ENCODE results near the gene ANXA6. TPM values are rescaled to one million over a fixed set of nuclear protein-coding genes. Genes with fewer than 3 reads are reported as not detected.

Gene ANXA6
- total RNA-seq, 2 experiments from 2014 or later, result 481 to 495 TPM

DNA sequence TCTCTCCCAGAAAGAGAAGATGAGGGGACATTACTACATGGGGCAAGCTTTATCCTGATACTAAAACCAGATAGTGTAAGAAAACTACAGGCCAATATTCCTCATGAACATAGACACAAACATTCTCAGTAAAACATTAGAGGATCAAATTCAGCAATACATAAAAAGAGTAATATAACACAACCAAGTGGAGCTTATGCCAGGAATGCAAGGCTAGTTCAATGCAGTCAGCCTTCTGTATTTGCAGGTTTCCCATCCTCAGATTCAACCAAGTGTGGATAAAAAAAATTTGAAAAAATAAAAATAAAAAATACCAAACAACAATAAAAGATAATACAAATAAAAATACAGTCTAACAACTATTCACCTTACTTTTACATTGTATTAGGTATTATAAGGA lies 35.0 kb upstream of the ANXA6 start:
- POLR2A ChIA-PET, result no interaction called here

DNA sequence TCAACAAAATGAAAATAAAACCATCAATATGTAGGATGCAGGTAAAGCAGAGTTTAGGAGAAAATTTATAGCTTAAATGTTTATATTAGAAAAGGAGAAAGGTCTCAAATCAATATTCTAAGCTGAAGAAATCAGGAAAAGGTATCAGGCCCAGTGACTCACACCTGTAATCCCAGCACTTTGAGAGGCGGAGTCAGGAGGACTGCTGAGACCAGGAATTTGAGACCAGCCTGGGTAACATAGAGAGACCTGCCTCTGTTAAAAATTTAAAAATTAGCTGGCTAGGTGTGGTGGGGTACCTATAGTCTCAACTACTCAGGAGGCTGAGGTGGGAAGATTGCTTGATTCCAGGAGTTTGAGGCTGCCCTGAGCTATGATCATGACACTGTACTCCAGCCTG lies 34.1 kb upstream of the ANXA6 start:
- CTCF ChIA-PET, result interaction anchor here (0.6 to 5.2 kb wide), 9 partner anchors 9 to 144 kb away, joined by 3 to 23 read pairs (median 3); no protein-coding TSS in a partner anchor
- Mint-ChIP-seq H3K27me3 (ENCODE audit: low read depth) (no peaks in the 10 kb centered on the region), H3K9me3 (ENCODE audit: insufficient read depth) (peaks cover 43% of the 10 kb centered on the region), H3K36me3 (ENCODE audit: low read depth) (peaks cover 90% of the 10 kb centered on the region), H3K4me3 (no peak overlapping the region), H3K27ac (no peak overlapping the region), H3K4me1 (ENCODE audit: low read depth) (peaks cover 29% of the 10 kb centered on the region)
- DNase-seq (no peak), ATAC-seq (no peak)
- POLR2A ChIA-PET, result interaction anchor here (0.7 kb wide), 1 partner anchor 371 kb away, joined by 3 read pairs; no protein-coding TSS in a partner anchor

More for the DNA sequence above, 35.0 kb upstream of the ANXA6 start:
- Mint-ChIP-seq H3K36me3 (ENCODE audit: low read depth) (peaks cover 88% of the 10 kb centered on the region), H3K9me3 (ENCODE audit: insufficient read depth) (peaks cover 43% of the 10 kb centered on the region), H3K4me1 (ENCODE audit: low read depth) (peaks cover 36% of the 10 kb centered on the region), H3K27ac (no peak overlapping the region), H3K27me3 (ENCODE audit: low read depth) (no peaks in the 10 kb centered on the region), H3K4me3 (no peak overlapping the region)
- no peak for ATAC-seq
- DNase-seq, result no peak
- CTCF ChIA-PET, result interaction anchor here (0.8 to 1.3 kb wide), 3 partner anchors 22 to 78 kb away, joined by 3 to 5 read pairs (median 3); no protein-coding TSS in a partner anchor

DNA sequence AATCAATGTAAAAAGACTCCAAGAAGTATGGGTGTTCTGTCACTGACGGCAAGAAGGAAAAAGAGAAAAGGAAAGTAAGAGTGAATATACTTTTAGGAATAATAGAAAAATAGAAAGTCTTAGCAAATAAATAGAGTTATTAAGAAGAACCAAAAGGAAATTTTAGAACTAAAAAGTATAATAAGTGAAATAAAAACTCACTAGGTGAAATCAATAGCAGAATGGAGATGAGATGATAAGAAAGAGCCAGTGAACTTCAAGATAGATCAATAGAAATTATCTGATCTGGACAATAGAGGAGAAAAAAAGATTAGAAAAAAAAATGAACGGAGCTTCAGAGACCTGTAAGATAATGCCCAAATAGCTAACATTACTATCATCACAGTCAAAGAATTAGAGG lies 31.6 kb upstream of the ANXA6 start:
- peaks cover 43% of the 10 kb centered on the region for H3K9me3 Mint-ChIP-seq (ENCODE audit: insufficient read depth)
- ATAC-seq, result no peak
- no peaks in the 10 kb centered on the region for H3K27me3 Mint-ChIP-seq (ENCODE audit: low read depth)
- H3K4me1 Mint-ChIP-seq (ENCODE audit: low read depth), result peaks cover 10% of the 10 kb centered on the region
- H3K36me3 Mint-ChIP-seq (ENCODE audit: low read depth), result peaks cover 83% of the 10 kb centered on the region
- H3K27ac Mint-ChIP-seq, result no peak overlapping the region
- POLR2A ChIA-PET, result no interaction called here
- no peak for DNase-seq
- H3K4me3 Mint-ChIP-seq, result no peak overlapping the region
- CTCF ChIA-PET, result interaction anchor here (1.0 to 5.2 kb wide), 3 partner anchors 24 to 74 kb away, joined by 4 to 23 read pairs (median 6); no protein-coding TSS in a partner anchor

DNA sequence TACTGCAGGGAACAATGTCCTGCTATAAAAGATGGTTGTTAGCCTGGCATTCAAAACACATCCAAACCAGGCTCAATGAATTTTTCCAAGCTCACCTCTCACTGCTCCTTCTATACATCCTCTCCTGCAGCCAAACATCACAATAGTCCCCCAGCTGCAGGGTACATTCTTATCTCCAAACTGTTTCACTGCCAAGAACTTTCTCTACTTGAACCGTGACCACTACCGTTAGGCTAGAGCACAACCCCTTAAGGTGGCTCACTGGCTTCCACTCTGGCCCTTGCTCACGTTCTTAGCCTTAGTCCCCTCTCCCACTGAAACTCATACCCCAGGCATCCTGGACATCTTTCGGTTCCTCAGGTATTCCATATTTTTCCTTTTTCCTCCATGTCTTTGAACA lies 29.0 kb upstream of the ANXA6 start:
- Mint-ChIP-seq H3K27ac (no peak overlapping the region), H3K36me3 (ENCODE audit: low read depth) (peaks cover 72% of the 10 kb centered on the region), H3K4me1 (ENCODE audit: low read depth) (peaks cover 8% of the 10 kb centered on the region), H3K27me3 (ENCODE audit: low read depth) (no peaks in the 10 kb centered on the region), H3K4me3 (no peak overlapping the region), H3K9me3 (ENCODE audit: insufficient read depth) (peaks cover 28% of the 10 kb centered on the region)
- ATAC-seq, result no peak
- POLR2A ChIA-PET, result no interaction called here
- no peak for DNase-seq
- CTCF ChIA-PET, result no interaction called here

DNA sequence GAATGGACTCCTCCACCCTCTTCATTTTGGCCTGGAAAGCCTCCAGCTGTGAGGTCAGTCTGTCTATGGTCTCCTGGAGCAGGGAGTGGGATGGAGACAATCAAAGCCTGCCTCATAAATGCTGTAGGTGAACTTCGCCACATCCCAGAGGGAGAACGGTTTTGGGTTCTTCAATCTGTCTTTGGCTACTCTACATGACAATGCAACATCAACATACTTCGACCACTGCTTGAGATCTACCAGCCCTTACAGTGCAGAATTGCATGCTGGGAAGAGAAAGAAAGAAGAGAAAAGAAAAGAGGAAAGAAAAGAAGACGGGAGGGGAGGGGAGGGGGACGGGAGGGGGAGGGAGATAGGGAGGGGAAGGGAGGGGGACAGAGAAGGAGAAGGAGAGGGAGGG lies 28.5 kb upstream of the ANXA6 start:
- ATAC-seq (no peak), DNase-seq (no peak)
- no peaks in the 10 kb centered on the region for H3K27me3 Mint-ChIP-seq (ENCODE audit: low read depth)
- H3K9me3 Mint-ChIP-seq (ENCODE audit: insufficient read depth), result peaks cover 23% of the 10 kb centered on the region
- H3K36me3 Mint-ChIP-seq (ENCODE audit: low read depth), result peaks cover 69% of the 10 kb centered on the region
- no peak overlapping the region for H3K4me3 Mint-ChIP-seq
- ChIA-PET POLR2A (no interaction called here), CTCF (no interaction called here)
- no peak overlapping the region for H3K27ac Mint-ChIP-seq
- H3K4me1 Mint-ChIP-seq (ENCODE audit: low read depth), result peaks cover 5% of the 10 kb centered on the region

DNA sequence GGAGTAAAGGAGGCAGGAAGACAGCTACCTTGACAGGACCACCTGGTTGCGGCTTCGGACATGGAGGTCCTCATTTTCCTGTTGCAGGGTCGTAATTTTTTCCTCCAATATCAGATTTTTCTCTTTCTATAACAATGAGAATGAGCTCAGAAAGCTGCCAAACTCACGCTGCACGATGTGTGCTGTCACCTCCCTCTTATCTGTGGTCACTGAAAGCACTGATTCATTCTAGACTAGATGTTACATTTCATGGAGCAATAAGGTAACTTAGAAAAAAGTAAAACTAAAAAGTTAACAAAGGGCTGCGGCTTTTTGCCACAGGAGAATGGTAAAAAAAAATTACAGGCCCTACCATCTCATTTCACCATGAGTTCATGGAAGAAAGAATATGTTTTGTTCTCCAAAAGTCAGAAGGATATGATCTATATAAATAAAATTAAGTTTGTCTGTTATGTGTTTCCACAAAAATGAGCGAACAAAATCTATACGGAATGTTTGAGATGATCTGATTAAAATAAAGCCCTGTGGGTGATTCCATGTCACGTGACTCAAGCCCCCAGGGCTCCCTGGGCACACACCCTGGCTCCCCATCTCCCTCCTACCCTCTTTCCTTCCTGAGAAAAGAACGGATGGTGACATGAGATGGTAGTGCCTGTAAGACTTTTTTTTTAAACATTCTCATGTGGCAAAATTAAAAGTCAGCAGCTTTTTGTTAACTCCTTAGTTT lies 26.9 kb upstream of the ANXA6 start:
- peaks cover 63% of the 10 kb centered on the region for H3K36me3 Mint-ChIP-seq (ENCODE audit: low read depth)
- POLR2A ChIA-PET, result no interaction called here

DNA sequence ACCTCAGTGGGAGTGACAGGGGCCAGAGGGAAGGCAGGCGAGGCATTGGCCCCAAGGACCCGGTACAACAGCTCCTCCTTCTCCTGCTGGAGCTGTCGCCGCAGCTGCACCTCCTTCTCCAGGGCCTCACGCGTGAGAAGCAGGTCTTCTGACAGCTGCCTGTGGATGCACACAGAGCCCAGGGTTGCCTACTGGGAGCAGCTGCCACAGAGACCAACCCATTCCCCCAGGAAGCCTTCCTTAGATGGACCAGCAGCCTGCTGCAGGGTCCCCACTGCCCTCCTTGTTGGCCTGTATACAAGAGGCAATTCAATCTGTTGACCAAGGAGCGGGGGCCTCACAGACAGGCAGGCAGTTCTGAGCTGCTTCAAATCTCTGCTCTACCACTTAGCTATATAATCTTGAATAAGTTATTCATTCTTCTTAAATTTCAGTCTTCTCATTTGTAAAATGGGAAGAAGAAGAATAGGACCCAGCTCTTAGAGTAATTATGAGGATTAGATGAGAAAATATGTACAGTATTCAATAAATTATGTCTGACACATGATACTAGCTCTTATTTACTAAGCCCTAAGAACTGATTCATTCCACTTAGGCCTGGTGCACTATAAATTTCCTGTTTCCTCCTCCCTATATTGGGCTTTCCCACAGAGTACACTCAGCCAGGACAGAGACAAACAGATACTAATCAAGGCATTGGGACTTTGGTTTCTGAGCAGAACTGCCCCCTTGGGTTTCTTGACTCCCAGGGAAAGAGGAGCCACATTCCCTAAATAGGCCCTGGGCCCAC lies 26.1 kb upstream of the ANXA6 start:
- H3K27ac Mint-ChIP-seq, result no peak overlapping the region
- POLR2A ChIA-PET, result no interaction called here
- H3K36me3 Mint-ChIP-seq (ENCODE audit: low read depth), result peaks cover 60% of the 10 kb centered on the region
- no peak overlapping the region for H3K4me3 Mint-ChIP-seq
- CTCF ChIA-PET, result interaction anchor here (1.4 to 2.0 kb wide), 2 partner anchors 19 to 58 kb away, joined by 7 read pairs; no protein-coding TSS in a partner anchor
- DNase-seq, result no peak
- no peaks in the 10 kb centered on the region for H3K4me1 Mint-ChIP-seq (ENCODE audit: low read depth)
- ATAC-seq, result no peak
- H3K9me3 Mint-ChIP-seq (ENCODE audit: insufficient read depth), result peaks cover 1% of the 10 kb centered on the region
- H3K27me3 Mint-ChIP-seq (ENCODE audit: low read depth), result no peaks in the 10 kb centered on the region

More for the DNA sequence above, 26.9 kb upstream of the ANXA6 start:
- CTCF ChIA-PET, result interaction anchor here (1.0 to 2.0 kb wide), 2 partner anchors 20 to 59 kb away, joined by 4 to 7 read pairs; no protein-coding TSS in a partner anchor
- Mint-ChIP-seq H3K27me3 (ENCODE audit: low read depth) (no peaks in the 10 kb centered on the region), H3K27ac (no peak overlapping the region), H3K9me3 (ENCODE audit: insufficient read depth) (peaks cover 9% of the 10 kb centered on the region), H3K4me1 (ENCODE audit: low read depth) (peaks cover 4% of the 10 kb centered on the region), H3K4me3 (no peak overlapping the region)
- DNase-seq (no peak), ATAC-seq (no peak)

DNA sequence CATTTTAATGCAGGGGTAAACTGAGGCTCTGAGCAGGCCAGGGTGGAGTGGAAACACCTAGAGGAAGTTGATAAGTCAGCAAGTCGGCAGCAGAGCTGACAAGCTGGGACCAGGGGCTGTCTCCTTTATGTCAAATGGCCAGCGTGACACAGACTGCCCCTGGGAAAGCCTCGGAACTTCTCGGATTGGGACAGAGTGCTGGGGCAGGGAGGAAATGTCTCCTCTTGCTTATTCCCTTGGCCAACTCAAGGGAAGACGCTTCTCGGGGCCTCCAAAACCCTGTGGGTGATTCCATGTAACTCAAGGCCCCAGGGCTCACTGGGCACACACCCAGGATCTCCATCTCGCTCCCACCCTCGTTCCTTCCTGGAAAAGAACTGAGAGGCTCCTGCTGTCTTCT lies 25.4 kb upstream of the ANXA6 start:
- peaks cover 62% of the 10 kb centered on the region for H3K36me3 Mint-ChIP-seq (ENCODE audit: low read depth)
- no peak overlapping the region for H3K4me3 Mint-ChIP-seq
- DNase-seq (no peak), ATAC-seq (no peak)
- no peaks in the 10 kb centered on the region for H3K4me1 Mint-ChIP-seq (ENCODE audit: low read depth)
- H3K27me3 Mint-ChIP-seq (ENCODE audit: low read depth), result no peaks in the 10 kb centered on the region
- H3K9me3 Mint-ChIP-seq (ENCODE audit: insufficient read depth), result no peaks in the 10 kb centered on the region
- H3K27ac Mint-ChIP-seq, result no peak overlapping the region
- ChIA-PET CTCF (interaction anchor here (1.4 to 2.0 kb wide), 2 partner anchors 18 to 57 kb away, joined by 7 read pairs; no protein-coding TSS in a partner anchor), POLR2A (no interaction called here)

DNA sequence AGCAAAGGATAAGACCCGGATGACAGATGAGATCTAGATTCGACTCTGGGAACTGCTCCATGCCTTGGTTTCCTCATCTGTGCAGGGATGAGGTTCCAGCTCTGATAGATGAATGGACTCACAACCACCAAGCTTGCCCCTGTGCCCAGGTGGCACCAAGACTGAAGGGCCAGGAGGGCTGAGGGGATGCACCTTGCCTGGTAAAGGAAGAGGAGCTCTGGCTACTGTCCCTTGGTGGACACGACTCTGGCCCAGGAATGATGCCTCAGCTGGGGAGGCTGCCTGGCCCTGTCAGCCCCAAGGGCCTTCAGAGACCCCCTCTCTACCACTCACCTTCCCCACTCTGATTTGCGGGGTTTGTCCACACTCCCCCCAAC lies 24.9 kb upstream of the ANXA6 start:
- peak overlapping the region; percentile 26 for H3K27ac Mint-ChIP-seq
- H3K4me3 Mint-ChIP-seq, result no peak overlapping the region
- ChIA-PET POLR2A (no interaction called here), CTCF (interaction anchor here (0.5 to 1.4 kb wide), 4 partner anchors 9 to 57 kb away, joined by 3 to 7 read pairs (median 4); no protein-coding TSS in a partner anchor)
- peaks cover 59% of the 10 kb centered on the region for H3K36me3 Mint-ChIP-seq (ENCODE audit: low read depth)
- no peaks in the 10 kb centered on the region for H3K4me1 Mint-ChIP-seq (ENCODE audit: low read depth)
- no peaks in the 10 kb centered on the region for H3K9me3 Mint-ChIP-seq (ENCODE audit: insufficient read depth)
- DNase-seq, result no peak
- no peak for ATAC-seq
- H3K27me3 Mint-ChIP-seq (ENCODE audit: low read depth), result no peaks in the 10 kb centered on the region

DNA sequence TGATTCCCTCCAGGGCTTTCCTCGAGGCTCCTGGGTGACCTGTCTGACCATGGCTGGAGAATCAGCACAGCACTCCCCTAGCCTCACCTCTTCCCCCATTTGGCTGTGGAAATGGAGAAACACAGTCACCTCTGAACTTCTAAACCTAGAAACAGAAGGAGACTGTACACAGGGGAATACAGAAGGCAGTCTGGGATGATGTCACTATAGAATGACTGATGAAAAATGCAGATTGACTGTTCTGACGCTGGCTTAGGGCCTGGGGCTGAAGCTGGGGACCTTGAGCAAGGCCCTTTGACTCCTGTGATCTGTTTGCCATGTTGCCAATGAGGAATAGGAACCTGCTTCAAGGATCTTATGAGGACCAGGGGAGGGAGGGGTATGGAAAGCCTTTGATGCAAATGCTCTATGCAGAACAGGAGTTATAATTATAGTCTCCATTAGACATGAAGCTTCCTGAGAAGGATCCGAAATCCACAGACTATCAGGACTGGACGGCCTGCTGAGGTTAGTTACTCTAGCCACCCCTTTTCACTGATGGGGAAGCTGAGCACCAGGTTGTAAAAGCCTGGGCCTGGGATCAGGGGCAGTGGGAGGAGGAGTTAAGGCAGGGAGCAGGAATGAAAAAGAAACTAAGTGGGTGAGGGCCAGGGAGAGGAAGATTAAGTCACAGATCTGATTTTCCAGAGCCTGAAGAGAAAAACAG lies 24.4 kb upstream of the ANXA6 start:
- ChIA-PET POLR2A (no interaction called here), CTCF (interaction anchor here (0.5 to 1.2 kb wide), 4 partner anchors 10 to 67 kb away, joined by 3 to 6 read pairs (median 4); no protein-coding TSS in a partner anchor)
- no peak overlapping the region for H3K4me3 Mint-ChIP-seq
- H3K4me1 Mint-ChIP-seq (ENCODE audit: low read depth), result no peaks in the 10 kb centered on the region
- H3K27me3 Mint-ChIP-seq (ENCODE audit: low read depth), result no peaks in the 10 kb centered on the region
- H3K9me3 Mint-ChIP-seq (ENCODE audit: insufficient read depth), result no peaks in the 10 kb centered on the region
- H3K27ac Mint-ChIP-seq, result peak overlapping the region; percentile 26
- H3K36me3 Mint-ChIP-seq (ENCODE audit: low read depth), result peaks cover 54% of the 10 kb centered on the region
- ATAC-seq, result no peak
- DNase-seq, result no peak

DNA sequence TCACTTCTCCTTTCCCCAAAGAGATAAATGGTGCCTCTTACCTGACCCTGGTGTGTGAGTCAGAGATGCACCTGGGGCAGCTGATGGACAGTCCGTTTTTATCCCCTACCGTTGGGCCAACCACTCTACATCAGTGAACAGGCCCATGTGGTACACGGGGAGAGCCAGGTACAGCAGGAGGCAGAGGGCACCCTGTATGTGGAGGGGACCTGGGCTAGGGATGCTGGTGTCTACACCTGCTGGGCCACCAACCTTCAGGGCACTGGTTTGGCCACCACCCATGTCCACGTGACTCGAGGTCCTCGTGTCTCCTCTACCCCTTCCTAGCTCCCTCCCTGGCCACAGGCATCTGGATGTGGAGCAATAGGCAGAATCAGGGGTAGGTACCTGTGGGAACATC lies 22.7 kb upstream of the ANXA6 start:
- POLR2A ChIA-PET, result interaction anchor here (1.1 kb wide), 1 partner anchor 33 kb away, joined by 3 read pairs; no protein-coding TSS in a partner anchor
- ATAC-seq (no peak), DNase-seq (no peak)
- no peaks in the 10 kb centered on the region for H3K9me3 Mint-ChIP-seq (ENCODE audit: insufficient read depth)
- no peaks in the 10 kb centered on the region for H3K4me1 Mint-ChIP-seq (ENCODE audit: low read depth)
- H3K27ac Mint-ChIP-seq, result no peak overlapping the region
- CTCF ChIA-PET, result interaction anchor here (1.3 kb wide), 1 partner anchor 15 kb away, joined by 5 read pairs; no protein-coding TSS in a partner anchor
- no peaks in the 10 kb centered on the region for H3K27me3 Mint-ChIP-seq (ENCODE audit: low read depth)
- no peak overlapping the region for H3K4me3 Mint-ChIP-seq
- H3K36me3 Mint-ChIP-seq (ENCODE audit: low read depth), result peaks cover 41% of the 10 kb centered on the region

All from activated CD8-positive, alpha-beta T cell treated with anti-CD3 and anti-CD28 coated beads, Interleukin-2, amount 10 ng/mL, durations not matched to agents 7 days and 5 days (primary cell).